DMS114 treated with DMSO at 0.1 percent for 48 hours (cell line): ENCODE data around the gene TAS1R2.

Source experiments
- DNase-seq: peaks from one replicate; lab custom pipeline; 2025; ENCODE audit not compliant: unreplicated experiment; lab: John Stamatoyannopoulos, UW

TAS1R2 gene

DNA sequence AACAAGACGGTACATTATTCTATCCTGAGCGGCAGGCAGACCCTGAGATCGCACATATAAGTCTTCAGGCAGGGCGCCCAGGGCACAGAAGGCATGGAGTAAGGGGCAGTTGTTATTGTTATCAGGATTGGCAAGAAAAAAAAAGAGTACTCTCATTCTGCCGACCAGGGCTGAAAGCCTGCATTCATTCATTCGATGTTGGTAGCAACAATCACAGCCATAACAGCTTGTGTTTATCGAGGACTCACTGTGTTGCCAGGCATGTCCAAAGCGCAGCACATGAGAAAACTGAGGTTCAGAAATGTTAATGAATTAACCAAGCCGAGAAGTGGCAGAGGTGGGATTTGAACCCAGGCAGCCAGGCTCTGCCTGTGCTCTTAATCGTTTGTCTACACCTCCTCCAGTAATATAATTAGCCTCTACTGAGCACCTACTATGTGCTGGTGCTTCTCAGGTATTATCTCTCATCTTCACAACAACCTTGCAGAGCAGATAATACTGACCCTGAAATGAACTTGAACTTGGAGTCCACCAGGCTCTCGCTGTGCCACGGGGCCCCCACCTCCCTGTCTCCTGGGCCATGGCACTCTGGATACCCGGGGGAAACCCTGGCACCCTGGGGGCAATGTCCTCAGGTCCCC, 56.2 kb downstream of the TAS1R2 start:
- DNase-seq, result no peak

DNA sequence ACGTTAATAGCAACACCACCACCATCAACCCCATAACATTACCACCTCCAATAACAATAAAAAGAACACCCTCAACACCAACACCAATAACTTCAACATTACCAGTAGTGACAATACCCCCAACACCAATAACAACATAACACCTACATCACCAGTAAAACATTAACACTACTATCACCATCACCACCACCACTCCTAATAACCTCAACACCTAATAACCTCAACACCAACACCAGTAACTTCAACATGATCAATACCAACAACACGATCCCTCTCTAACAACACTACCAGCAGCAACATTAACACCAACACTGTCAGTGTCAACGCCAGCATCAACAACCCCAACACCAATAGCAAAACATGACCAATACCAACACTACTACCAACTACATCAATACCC, 57.2 kb downstream of the TAS1R2 start:
- no peak for DNase-seq

DNA sequence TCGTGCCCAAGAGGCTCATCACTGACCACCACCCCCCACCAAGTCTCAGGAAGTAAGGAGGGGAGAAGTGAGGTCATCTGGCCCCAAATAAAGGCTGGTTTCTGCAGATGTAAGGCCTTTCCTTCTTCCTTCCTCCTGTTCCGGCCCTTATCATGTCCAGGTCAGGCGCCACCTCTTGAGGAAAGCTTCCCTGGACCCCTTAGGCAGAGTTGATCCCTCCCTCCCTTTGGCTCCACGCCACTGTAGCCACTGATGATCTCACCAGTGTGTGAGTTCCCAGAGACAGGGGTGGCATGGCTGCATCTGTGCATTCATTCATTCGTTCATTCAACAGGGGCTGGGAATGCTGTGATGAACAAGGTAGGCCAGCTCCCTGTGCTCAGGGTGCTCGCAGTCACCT, 59.2 kb downstream of the TAS1R2 start:
- no peak for DNase-seq

DNA sequence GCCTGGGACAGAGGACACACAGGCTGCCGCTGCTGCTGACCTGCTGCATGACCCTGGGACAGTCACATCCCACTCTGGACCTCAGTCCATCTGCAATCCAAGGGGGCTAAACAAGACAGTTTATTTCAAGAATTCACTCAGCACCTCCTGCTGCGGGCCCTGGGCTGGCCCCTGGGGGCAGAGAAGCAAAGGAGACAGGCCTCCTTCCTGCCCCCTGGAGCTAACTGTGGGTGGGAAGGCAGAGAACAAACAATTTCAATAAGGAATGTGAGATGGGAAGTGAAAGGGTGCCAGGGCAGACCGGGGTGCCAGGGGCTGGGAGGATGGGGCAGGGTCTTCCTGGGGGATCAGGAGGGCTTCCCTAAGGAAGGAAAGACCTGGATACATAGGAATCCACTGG, 60.0 kb downstream of the TAS1R2 start:
- DNase-seq, result no peak

DNA sequence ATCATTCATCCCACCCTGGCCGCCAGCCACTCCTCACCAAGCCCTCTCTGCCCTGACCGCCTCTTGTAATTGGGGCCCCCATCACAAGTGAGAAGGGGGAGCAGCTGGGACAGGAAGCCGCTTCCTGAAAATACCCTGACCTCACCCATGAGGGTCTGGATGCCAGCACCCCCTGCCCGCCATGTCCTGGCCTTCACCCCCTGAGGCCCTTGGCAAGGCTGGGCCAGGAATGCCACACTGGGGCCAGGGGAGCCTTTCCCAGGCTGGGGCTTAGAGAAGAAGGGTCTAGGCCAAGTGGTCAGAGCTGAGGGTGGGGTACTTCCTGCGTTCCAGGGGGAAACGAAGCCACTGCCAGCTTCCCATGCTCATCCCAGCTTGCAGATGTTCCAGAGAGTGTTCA, 60.5 kb downstream of the TAS1R2 start:
- DNase-seq, result no peak

DNA sequence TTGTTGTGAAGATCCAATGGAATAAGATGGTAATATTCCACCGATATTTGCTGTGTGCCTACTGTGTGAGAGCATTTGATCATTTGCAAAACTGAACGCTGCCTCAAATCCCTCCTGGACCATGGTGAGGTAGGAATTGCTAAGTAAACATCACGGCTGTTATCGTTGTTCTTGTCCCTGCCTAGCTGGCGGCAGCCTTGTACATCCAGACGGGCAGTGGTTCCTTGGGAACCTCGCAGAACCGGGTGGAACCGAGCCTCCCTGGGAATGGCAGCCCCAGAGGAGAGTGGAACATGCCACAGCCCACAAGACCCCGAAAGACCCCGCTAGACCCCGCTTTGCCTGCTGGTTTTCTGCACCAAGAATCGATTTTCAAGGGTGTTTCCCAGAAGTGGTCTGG, 60.9 kb downstream of the TAS1R2 start:
- no peak for DNase-seq

DNA sequence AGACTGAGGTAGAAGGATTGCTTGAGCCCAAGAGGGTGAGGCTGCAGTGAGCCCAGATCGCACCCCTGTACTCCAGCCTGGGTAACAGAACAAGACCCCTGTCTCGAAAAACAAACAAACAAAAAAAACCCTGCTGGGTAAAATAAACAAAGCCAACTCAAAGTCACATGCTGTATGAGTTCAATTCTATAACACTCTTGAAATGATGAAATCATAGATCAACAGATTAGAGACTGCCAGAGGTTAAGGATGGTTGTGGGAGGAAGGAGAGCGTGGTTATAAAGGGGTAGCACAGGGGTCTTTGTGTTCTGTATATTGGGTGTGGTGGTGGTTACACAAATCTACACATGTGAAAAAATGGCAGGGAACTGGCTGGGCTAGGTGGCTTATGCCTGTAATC, 62.5 kb downstream of the TAS1R2 start:
- no peak for DNase-seq

DNA sequence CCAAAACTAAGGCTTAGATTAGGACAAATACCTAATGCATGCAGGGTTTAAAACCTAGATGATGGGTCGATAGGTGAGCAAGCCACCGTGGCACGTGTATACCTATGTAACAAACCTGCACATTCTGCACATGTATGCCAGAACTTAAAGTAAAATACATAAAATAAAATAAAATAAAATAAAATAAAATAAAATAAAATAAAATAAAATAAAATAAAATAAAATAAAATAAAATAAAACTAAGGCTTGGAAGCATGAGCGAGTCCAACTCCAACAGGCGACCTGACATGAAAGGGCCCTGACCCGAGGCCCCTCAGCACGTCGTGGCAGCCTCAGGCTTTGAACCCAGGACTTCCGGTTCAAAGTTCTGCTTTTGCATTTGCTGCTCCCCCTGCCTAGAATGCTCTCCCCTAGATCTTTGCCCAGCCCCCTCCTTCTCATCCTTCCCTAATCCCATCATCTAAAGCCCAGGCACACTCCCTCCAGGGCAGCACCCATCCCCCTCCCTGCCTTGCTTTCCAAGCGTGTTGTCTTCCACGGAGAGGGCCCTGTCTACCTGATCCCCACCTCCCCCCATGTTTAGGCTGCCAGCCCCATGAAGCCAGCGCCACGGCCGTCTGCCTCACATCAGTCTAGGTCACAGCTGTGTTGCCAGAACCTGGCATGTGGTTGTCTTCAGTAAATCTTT, 64.3 kb downstream of the TAS1R2 start:
- DNase-seq, result no peak

DNA sequence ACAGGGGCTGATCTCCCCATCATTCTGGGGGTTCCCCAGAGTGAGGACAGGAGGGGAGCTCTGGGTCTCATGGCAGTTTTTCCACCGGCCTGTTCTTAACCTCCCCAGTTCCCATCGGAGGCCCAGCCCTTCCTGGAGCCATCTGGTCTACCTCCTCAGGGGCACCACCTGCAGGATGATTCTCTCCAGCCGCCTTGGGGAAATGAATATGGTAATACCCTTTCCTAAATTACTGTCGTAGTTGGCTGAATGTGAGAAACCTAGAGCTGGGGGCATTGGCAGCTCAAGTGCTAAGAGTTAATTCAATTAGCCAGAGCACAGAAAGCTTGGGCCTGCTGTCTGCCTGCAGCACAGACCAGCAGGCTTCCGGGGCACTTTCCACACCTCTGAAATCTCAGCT, 64.9 kb downstream of the TAS1R2 start:
- DNase-seq, result no peak

DNA sequence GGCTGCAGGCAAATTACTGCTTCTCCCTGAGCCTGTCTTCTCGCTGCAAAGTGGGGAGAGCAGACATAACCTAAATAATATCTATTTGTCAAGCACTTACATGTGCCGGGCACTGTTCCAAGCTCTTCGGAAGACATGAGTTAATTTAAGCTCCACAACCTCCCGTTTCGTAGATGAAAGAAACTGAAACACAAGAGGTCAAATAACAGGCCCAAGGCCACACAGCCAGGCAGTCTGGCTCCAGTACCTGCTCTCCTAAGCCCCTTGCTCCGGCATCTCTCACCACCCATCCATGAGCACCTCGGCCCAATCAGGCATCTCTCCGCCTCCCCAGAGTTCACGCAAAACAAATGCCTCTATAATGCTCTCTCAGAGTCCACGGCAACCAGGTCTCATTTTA, 65.4 kb downstream of the TAS1R2 start:
- DNase-seq, result no peak

DNA sequence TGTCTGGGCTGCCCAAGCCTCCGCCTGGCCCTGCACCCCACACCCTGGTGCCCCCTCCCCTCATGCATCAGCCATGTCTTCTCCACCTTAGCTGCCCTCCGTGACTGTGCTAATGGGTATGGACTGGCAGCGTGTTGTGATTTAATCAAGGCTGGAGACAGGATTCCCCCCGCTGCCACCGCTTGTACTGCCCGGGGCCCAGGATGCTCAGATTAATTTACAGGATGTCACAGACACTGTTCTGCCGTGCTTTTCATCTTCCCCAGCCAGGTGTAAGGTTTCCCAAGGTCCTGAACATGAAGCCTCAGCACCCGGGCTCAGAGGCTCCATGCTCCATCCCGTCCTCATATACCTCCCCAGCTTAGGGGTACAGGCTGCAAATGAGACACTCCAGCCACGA, 66.3 kb downstream of the TAS1R2 start:
- DNase-seq, result no peak

DNA sequence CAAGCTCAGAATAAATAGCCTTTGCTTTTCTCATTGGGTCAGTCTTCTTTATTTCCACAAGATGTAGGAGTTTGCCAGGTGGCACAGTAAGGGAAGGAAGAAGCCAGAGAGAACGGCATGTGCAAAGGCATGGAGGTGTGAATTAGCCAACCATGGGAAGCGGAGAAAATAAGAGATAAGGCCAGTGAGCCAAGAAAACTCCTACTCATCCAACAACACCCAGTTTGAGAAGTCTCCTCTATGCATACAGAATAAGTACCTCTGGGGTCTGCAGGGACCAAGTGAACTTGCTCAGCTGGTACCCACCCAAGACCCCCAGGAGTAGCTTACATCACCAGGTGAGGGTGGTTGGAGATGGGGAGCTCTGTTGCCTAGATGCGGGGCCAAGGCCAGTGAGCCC, 66.7 kb downstream of the TAS1R2 start:
- DNase-seq, result no peak
